ENCODE results near the gene BLOC1S3.

BLOC1S3 gene

GRCh38 chr19:45170146-45171106 lies 8.2 kb upstream of the BLOC1S3 start:
- H3K4me2 ChIP-seq (ENCODE audit: low read depth, low read length, poor library complexity, severe bottlenecking) = no peak overlapping the region
- H3K27me3 ChIP-seq (ENCODE audit: low read length) = no peaks in the 10 kb centered on the region
- H3K4me3 ChIP-seq (ENCODE audit: insufficient read depth, low read length, poor library complexity, severe bottlenecking) = no peak overlapping the region
- H2AFZ ChIP-seq (ENCODE audit: low read depth, low read length, severe bottlenecking) = no peak overlapping the region
- no peaks in the 10 kb centered on the region for H3K36me3 ChIP-seq (ENCODE audit: low read length)
- H3K9me2 ChIP-seq (replicated peaks; ENCODE audit: insufficient read depth, low read length) = no peaks in the 10 kb centered on the region
- no peaks in the 10 kb centered on the region for H3K9me3 ChIP-seq (ENCODE audit: insufficient read depth, low read length)
- H3K79me2 ChIP-seq (ENCODE audit: insufficient read depth, low read length) = no peaks in the 10 kb centered on the region
- no peak overlapping the region for H3K9ac ChIP-seq (ENCODE audit: low read length)
- H3F3A ChIP-seq (ENCODE audit: insufficient read depth) = no peaks in the 10 kb centered on the region
- no peak for TF ChIP-seq EZH2phosphoT487 (conservative IDR thresholded peaks at IDR 0.05; ENCODE audit: low read length)
- TF ChIP-seq, protein P1, sequence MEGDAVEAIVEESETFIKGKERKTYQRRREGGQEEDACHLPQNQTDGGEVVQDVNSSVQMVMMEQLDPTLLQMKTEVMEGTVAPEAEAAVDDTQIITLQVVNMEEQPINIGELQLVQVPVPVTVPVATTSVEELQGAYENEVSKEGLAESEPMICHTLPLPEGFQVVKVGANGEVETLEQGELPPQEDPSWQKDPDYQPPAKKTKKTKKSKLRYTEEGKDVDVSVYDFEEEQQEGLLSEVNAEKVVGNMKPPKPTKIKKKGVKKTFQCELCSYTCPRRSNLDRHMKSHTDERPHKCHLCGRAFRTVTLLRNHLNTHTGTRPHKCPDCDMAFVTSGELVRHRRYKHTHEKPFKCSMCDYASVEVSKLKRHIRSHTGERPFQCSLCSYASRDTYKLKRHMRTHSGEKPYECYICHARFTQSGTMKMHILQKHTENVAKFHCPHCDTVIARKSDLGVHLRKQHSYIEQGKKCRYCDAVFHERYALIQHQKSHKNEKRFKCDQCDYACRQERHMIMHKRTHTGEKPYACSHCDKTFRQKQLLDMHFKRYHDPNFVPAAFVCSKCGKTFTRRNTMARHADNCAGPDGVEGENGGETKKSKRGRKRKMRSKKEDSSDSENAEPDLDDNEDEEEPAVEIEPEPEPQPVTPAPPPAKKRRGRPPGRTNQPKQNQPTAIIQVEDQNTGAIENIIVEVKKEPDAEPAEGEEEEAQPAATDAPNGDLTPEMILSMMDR (IDR thresholded peaks at IDR 0.05; ENCODE audit: insufficient read depth, low read length, poor library complexity, severe bottlenecking) = no peak
- no peaks in the 10 kb centered on the region for H4K20me1 ChIP-seq (ENCODE audit: low read depth, low read length)
- no peak overlapping the region for H3K27ac ChIP-seq (ENCODE audit: low read depth, low read length)

GRCh38 chr19:45171211-45171623 lies 7.4 kb upstream of the BLOC1S3 start:
- Histone ChIP-seq H3K4me2 (ENCODE audit: low read depth, low read length, poor library complexity, severe bottlenecking) (no peak overlapping the region), H3K27me3 (ENCODE audit: low read length) (no peaks in the 10 kb centered on the region), H4K20me1 (ENCODE audit: low read depth, low read length) (no peaks in the 10 kb centered on the region), H3K9me2 (replicated peaks; ENCODE audit: insufficient read depth, low read length) (no peaks in the 10 kb centered on the region), H2AFZ (ENCODE audit: low read depth, low read length, severe bottlenecking) (no peak overlapping the region), H3K4me3 (ENCODE audit: insufficient read depth, low read length, poor library complexity, severe bottlenecking) (no peak overlapping the region), H3F3A (ENCODE audit: insufficient read depth) (no peaks in the 10 kb centered on the region), H3K36me3 (ENCODE audit: low read length) (no peaks in the 10 kb centered on the region), H3K79me2 (ENCODE audit: insufficient read depth, low read length) (no peaks in the 10 kb centered on the region), H3K9me3 (ENCODE audit: insufficient read depth, low read length) (no peaks in the 10 kb centered on the region), H3K9ac (ENCODE audit: low read length) (no peak overlapping the region), H3K27ac (ENCODE audit: low read depth, low read length) (no peak overlapping the region)
- TF ChIP-seq, protein P1 (IDR thresholded peaks at IDR 0.05; ENCODE audit: insufficient read depth, low read length, poor library complexity, severe bottlenecking) = no peak
- no peak for TF ChIP-seq EZH2phosphoT487 (conservative IDR thresholded peaks at IDR 0.05; ENCODE audit: low read length)

DNA sequence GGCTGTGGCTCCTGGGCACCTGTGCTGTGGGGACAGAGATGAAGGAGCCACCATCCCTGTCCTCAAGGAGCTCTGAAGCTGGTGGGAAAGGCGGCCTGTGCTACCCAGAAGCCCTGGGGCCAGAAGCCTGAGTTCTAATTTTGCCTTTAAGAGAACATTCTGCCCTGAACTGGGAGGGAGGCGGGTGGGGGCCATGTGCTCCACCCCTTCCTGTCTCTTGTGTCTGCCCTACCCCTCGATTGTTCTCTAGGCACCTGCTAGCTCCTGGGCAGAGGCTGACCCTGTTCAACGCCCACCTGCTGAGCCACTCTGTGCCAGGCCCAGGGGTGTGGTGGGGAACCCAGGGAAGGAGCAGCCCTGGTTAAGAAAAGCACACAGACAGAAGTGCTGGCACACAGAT lies 6.4 kb upstream of the BLOC1S3 start:
- Histone ChIP-seq H3K9ac (ENCODE audit: low read length) (no peak overlapping the region), H3K36me3 (ENCODE audit: low read length) (no peaks in the 10 kb centered on the region), H3K79me2 (ENCODE audit: insufficient read depth, low read length) (no peaks in the 10 kb centered on the region), H3K4me2 (ENCODE audit: low read depth, low read length, poor library complexity, severe bottlenecking) (no peak overlapping the region), H3K9me3 (ENCODE audit: insufficient read depth, low read length) (no peaks in the 10 kb centered on the region), H2AFZ (ENCODE audit: low read depth, low read length, severe bottlenecking) (no peak overlapping the region), H4K20me1 (ENCODE audit: low read depth, low read length) (no peaks in the 10 kb centered on the region), H3K27ac (ENCODE audit: low read depth, low read length) (no peak overlapping the region), H3F3A (ENCODE audit: insufficient read depth) (no peaks in the 10 kb centered on the region), H3K27me3 (ENCODE audit: low read length) (no peaks in the 10 kb centered on the region), H3K9me2 (replicated peaks; ENCODE audit: insufficient read depth, low read length) (no peaks in the 10 kb centered on the region), H3K4me3 (ENCODE audit: insufficient read depth, low read length, poor library complexity, severe bottlenecking) (no peak overlapping the region)
- no peak for TF ChIP-seq EZH2phosphoT487 (conservative IDR thresholded peaks at IDR 0.05; ENCODE audit: low read length)
- TF ChIP-seq, protein P1 (IDR thresholded peaks at IDR 0.05; ENCODE audit: insufficient read depth, low read length, poor library complexity, severe bottlenecking) = no peak

All from SU-DHL-6 (cell line).